Putamen (tissue), 1 donor: ENCODE data around the gene ZNF445.
"Not testable (repeated sequence)": the region's sequence is repeated elsewhere in the genome, so short reads cannot be mapped to it uniquely, and the experiment has no call there.

Experiments used
- DNase-seq: peaks from one replicate; pipeline ENCODE4 v3.0.0-alpha.2; 2016; ENCODE audit warnings: low spot score

Gene ZNF445

GRCh38 chr3:44398853-44399252 lies 78.6 kb downstream of the ZNF445 start:
- DNase-seq, result no peak

GRCh38 chr3:44398271-44398670 lies 79.2 kb downstream of the ZNF445 start:
- DNase-seq, result not testable (repeated sequence)

- no peak for DNase-seq
Observed at GRCh38 chr3:44396200-44397171, 81.0 kb downstream of the ZNF445 start.

- no peak for DNase-seq
Observed at GRCh38 chr3:44395714-44396113, 81.8 kb downstream of the ZNF445 start.

GRCh38 chr3:44392489-44392888 lies 85.0 kb downstream of the ZNF445 start:
- DNase-seq, result no peak

GRCh38 chr3:44387404-44387803 lies 90.1 kb downstream of the ZNF445 start:
- DNase-seq, result no peak
